Astrocyte of the hippocampus (primary cell): ENCODE measurements around the gene LRRC26.

Experiments
- DNase-seq: peaks from one replicate; pipeline ENCODE4 v3.0.0; 2011; ENCODE audit warnings: low read depth, low spot score

Gene LRRC26

GRCh38 chr9:137152844-137153405 lies 16.9 kb downstream of the LRRC26 start:
- DNase-seq: no peak

GRCh38 chr9:137150617-137151457 lies 19.0 kb downstream of the LRRC26 start:
- DNase-seq: no peak

GRCh38 chr9:137149942-137150616 lies 19.8 kb downstream of the LRRC26 start:
- DNase-seq: no peak

GRCh38 chr9:137149363-137149762 lies 20.5 kb downstream of the LRRC26 start:
- no peak for DNase-seq

GRCh38 chr9:137148661-137149060 lies 21.2 kb downstream of the LRRC26 start:
- no peak for DNase-seq

- no peak for DNase-seq
Observed at GRCh38 chr9:137148242-137148641, 21.6 kb downstream of the LRRC26 start.

GRCh38 chr9:137147793-137148160 lies 22.1 kb downstream of the LRRC26 start:
- no peak for DNase-seq

GRCh38 chr9:137147091-137147792 lies 22.6 kb downstream of the LRRC26 start:
- DNase-seq: no peak

- DNase-seq: no peak
Observed at GRCh38 chr9:137146527-137146918, 23.3 kb downstream of the LRRC26 start.

GRCh38 chr9:137145731-137146526 lies 23.9 kb downstream of the LRRC26 start:
- no peak for DNase-seq

GRCh38 chr9:137143459-137143858 lies 26.4 kb downstream of the LRRC26 start:
- no peak for DNase-seq

GRCh38 chr9:137141976-137142936 lies 27.6 kb downstream of the LRRC26 start:
- no peak for DNase-seq

- DNase-seq: no peak
Observed at GRCh38 chr9:137141050-137141810, 28.6 kb downstream of the LRRC26 start.

- DNase-seq: no peak
Observed at GRCh38 chr9:137140151-137141012, 29.5 kb downstream of the LRRC26 start.

- no peak for DNase-seq
Observed at GRCh38 chr9:137139468-137140150, 30.2 kb downstream of the LRRC26 start.

- DNase-seq: peak; percentile 78
Observed at GRCh38 chr9:137138722-137139467, 31.0 kb downstream of the LRRC26 start, which contains the start of gene GRIN1. TSS of gene GRIN1 (plus strand) at chr9:137139154. CDS start at chr9:137139487, 333 bp downstream.
